Stimulated activated CD4-positive, alpha-beta T cell treated with anti-CD3 and anti-CD28 coated beads, Interleukin-15, amount 100 ng/mL, for 1 hour (primary cell): ENCODE data around the gene GLUL.
"Not testable (repeated sequence)": the region's sequence is repeated elsewhere in the genome, so short reads cannot be mapped to it uniquely, and the experiment has no call there.

ENCODE experiments used
- DNase-seq, 2 donors: peaks; one replicate each; pipeline ENCODE4 v3.0.0-alpha.2; 2020; ENCODE audit warnings: low read depth in 1 of 2, low spot score in 1 of 2

GLUL gene

DNA sequence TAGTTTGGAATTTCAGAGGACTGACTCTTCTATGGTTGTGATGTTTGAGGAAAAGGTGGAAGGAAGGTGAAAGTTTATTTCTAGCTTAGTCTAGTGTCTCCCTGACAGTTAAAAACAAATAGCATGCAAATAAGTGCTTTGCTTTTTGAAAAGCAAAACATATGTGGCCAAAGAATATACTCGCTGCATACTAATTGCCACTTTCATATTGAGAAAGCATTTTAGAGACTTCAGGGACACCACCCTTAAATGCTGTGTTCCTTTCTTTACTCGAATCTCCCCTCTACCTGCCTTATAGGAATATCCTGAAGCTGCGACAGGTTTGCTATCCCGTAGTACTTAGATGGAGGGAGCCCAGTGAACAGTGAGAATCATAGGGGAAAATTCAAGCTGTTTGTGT is 23.2 kb downstream of the GLUL start:
- no peak for DNase-seq

DNA sequence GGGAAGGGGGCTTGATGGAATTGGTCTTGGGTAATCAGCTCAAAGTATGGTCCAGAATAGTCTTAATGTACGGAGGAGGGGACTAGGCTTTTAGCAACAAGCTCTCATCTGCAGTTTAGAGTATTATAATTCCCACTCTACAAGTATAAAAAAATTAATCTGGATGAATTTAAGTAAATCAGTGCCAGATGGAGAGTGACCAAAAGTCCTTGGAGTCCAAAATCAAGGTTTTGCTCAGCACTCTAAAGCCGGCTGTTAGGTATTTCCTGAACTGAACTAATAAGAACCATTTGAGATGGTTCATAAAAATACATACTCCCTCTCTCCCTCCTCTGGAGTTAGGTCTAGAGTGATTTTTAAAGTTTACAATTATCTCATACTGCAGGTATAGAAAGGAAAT is 23.7 kb downstream of the GLUL start:
- no peak for DNase-seq

- no peak for DNase-seq
These were observed 25.0 kb downstream of the GLUL start for GRCh38 chr1:182366596-182366995.

DNA sequence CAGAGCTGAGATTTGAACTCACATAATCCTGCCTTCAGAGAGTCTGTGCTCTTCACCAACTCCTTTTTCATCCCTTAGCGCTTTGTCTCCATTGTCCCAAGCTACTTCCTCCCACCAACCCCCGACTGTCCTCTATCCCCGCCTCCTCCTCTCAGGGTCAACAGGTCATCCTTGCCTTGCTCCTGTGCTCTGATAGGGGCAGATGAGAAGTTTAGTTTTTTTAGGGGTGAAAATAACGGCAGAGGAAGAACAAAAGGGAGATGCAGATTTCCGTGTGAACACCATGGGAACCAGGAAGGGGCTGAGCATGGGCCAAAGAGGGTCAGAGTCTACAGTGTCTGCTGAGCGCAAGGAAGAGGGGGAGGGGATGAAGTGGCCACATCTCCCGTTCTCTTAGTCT is 31.9 kb downstream of the GLUL start:
- DNase-seq, result no peak

GRCh38 chr1:182357913-182358312 is 33.7 kb downstream of the GLUL start:
- no peak for DNase-seq

- DNase-seq, result no peak
These were observed 34.4 kb downstream of the GLUL start for GRCh38 chr1:182357171-182357570.

- no peak for DNase-seq
These were observed 35.9 kb downstream of the GLUL start for GRCh38 chr1:182355723-182356098.

- DNase-seq, result no peak
These were observed 39.7 kb downstream of the GLUL start for GRCh38 chr1:182351790-182352364.

DNA sequence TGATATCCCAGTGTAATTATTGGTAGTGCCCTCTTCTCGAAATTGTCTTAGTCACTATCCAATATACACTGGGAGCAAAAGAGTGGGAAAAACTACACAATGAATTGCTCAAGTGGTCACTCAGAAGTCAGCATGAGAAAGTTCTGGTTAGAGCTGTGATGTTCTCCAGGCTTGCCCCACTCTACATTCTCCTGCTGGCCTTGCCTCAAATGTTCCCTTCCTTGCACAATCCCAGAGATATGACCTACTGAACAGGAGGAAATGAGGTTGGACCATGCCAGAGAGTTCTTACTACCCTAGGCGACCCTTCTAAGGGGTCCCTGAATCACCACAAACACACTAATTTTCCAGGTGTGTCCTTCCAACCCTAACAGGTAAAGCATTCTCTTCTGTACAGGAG is 40.8 kb downstream of the GLUL start:
- DNase-seq, result no peak

- DNase-seq, result no peak
These were observed 42.4 kb downstream of the GLUL start for GRCh38 chr1:182348961-182349747.

- DNase-seq, result no peak
These were observed 44.6 kb downstream of the GLUL start for GRCh38 chr1:182347019-182347418.

GRCh38 chr1:182340233-182341058 is 51.1 kb downstream of the GLUL start:
- DNase-seq, result no peak

DNA sequence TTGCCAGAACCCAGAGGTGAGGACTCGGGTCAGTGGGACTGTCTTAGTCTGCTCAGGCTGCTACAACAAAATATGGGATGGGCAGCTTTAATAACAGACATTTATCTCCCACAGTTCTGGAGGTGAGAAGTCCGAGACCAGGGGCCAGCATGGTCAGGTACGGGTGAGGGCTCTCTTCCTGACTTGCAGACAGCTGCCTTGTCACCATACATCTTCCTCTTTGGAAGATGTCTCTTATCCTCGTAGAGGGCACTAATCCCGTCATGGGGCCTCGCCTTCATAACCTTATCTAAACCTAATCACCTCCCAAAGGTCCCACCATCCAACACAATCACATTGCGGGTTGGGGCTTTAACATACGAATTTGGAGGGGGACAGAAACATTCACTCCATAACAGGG is 51.9 kb downstream of the GLUL start:
- DNase-seq, result no peak

- DNase-seq, result no peak
These were observed 52.7 kb downstream of the GLUL start for GRCh38 chr1:182338806-182339370.

DNA sequence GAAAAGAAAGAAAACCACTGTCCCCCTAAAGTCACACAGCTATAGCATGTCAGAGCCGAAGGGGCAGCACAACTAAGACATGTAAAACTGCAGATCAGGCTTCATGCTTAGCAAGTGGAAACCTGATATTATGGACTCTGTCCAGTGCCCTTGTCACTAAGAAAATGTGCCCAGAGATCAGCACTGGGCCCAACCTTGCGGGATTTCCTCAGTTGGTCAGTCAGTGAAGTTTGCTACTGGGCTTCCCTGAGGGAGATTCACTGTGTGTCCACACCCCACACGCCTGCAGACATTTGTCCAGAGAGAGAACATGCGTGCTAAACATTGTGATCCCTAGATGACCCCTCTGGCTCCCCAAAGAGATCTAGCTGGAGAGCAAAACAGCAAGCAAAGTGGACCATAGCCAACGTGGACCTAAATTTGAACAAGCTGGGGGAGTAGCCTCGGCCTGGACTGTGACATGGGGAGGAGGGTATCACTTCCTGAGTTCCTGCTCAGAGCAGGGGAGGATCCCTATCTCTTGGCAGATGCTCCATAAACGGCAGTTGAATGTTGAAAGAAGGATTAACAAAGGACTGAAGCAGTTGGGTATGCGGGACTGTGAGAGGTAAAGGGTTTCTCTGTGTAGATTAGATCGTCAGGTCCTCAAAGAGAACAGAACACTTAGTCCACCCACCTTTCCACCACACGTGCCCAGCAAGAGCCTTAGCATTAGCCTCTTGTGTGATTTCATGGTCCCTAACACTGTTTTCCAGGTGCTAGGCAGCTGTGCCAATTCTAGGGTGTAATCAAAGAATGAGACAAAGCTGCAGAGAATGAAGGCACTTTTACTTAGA is 53.6 kb downstream of the GLUL start:
- DNase-seq, result no peak

- no peak for DNase-seq
These were observed 55.6 kb downstream of the GLUL start for GRCh38 chr1:182335771-182336566.

- not testable (repeated sequence) for DNase-seq
These were observed 58.5 kb downstream of the GLUL start for GRCh38 chr1:182333071-182333571.

GRCh38 chr1:182332261-182333060 is 59.1 kb downstream of the GLUL start:
- no peak for DNase-seq
